HG02943 (cell line): Measurements from ENCODE around the gene FAP.

Source experiments
- ATAC-seq: cut with Tn5 transposase; IDR thresholded peaks from one replicate; pipeline ENCODE4 v1.9.1; 2021; ENCODE audit warnings: mild to moderate bottlenecking, low read depth, moderate library complexity; ENCODE audit not compliant: unreplicated experiment

The FAP gene

GRCh38 chr2:162243294-162243693, at the start of gene FAP:
FAP (minus strand) TSS chr2:162243445; CDS start chr2:162243327, 118 bp downstream.
- no peak for ATAC-seq

GRCh38 chr2:162291748-162292147, 48.5 kb upstream of the FAP start:
- ATAC-seq, result no peak

- no peak for ATAC-seq
Measured at GRCh38 chr2:162282765-162283425, 39.6 kb upstream of the FAP start.

GRCh38 chr2:162280654-162281053, 37.4 kb upstream of the FAP start:
- no peak for ATAC-seq

GRCh38 chr2:162277381-162277780, 34.1 kb upstream of the FAP start:
- no peak for ATAC-seq

GRCh38 chr2:162267996-162268395, 24.8 kb upstream of the FAP start:
- ATAC-seq, result no peak

- ATAC-seq, result no peak
Measured at GRCh38 chr2:162267496-162267895, 24.3 kb upstream of the FAP start.

- no peak for ATAC-seq
Measured at GRCh38 chr2:162266460-162266760, 23.2 kb upstream of the FAP start.

- ATAC-seq, result no peak
Measured at GRCh38 chr2:162265666-162266459, 22.6 kb upstream of the FAP start.

GRCh38 chr2:162261032-162261945, 18.0 kb upstream of the FAP start:
- no peak for ATAC-seq

GRCh38 chr2:162258686-162259085, 15.4 kb upstream of the FAP start:
- no peak for ATAC-seq

GRCh38 chr2:162258169-162258568, 14.9 kb upstream of the FAP start:
- ATAC-seq, result no peak

GRCh38 chr2:162257425-162257824, 14.2 kb upstream of the FAP start:
- no peak for ATAC-seq

GRCh38 chr2:162256591-162256991, 13.3 kb upstream of the FAP start:
- no peak for ATAC-seq

GRCh38 chr2:162254236-162254871, 11.1 kb upstream of the FAP start:
- ATAC-seq, result no peak

- no peak for ATAC-seq
Measured at GRCh38 chr2:162253435-162253834, 10.2 kb upstream of the FAP start.

GRCh38 chr2:162252153-162252552, 8.9 kb upstream of the FAP start:
- no peak for ATAC-seq

GRCh38 chr2:162245781-162246180, 2.5 kb upstream of the FAP start:
- no peak for ATAC-seq

- no peak for ATAC-seq
Measured at GRCh38 chr2:162245061-162245460, 1.8 kb upstream of the FAP start.

GRCh38 chr2:162244541-162245031, 1.3 kb upstream of the FAP start:
- no peak for ATAC-seq

GRCh38 chr2:162243715-162244114, 470 bp upstream of the FAP start:
- ATAC-seq, result no peak
